GM19240 (cell line): ENCODE results near the gene WASF2.
"Not testable (repeated sequence)": the region's sequence is repeated elsewhere in the genome, so short reads cannot be mapped to it uniquely, and the experiment has no call there.

Experiments
- DNase-seq: peaks from one replicate; pipeline ENCODE4 v3.0.0; 2011; ENCODE audit warnings: low spot score; ENCODE audit not compliant: insufficient read length

WASF2 gene

GRCh38 chr1:27501159-27501558 lies 11.2 kb upstream of the WASF2 start:
- DNase-seq, result not testable (repeated sequence)

- no peak for DNase-seq
Measured at GRCh38 chr1:27499142-27499541, 9.2 kb upstream of the WASF2 start.

GRCh38 chr1:27496604-27497155 lies 6.7 kb upstream of the WASF2 start:
- DNase-seq, result no peak

- no peak for DNase-seq
Measured at GRCh38 chr1:27492796-27493195, 2.8 kb upstream of the WASF2 start.

- no peak for DNase-seq
Measured at GRCh38 chr1:27491748-27492700, 2.1 kb upstream of the WASF2 start.

- no peak for DNase-seq
Measured at GRCh38 chr1:27489501-27489972, 430 bp downstream of the WASF2 start.

GRCh38 chr1:27487966-27488884 lies 1.7 kb downstream of the WASF2 start:
- no peak for DNase-seq

- no peak for DNase-seq
Measured at GRCh38 chr1:27485363-27485762, 4.6 kb downstream of the WASF2 start.

GRCh38 chr1:27483659-27484058 lies 6.3 kb downstream of the WASF2 start:
- no peak for DNase-seq

- no peak for DNase-seq
Measured at GRCh38 chr1:27481994-27482620, 7.9 kb downstream of the WASF2 start.

- no peak for DNase-seq
Measured at GRCh38 chr1:27478098-27478497, 11.9 kb downstream of the WASF2 start.

GRCh38 chr1:27476237-27476636 lies 13.7 kb downstream of the WASF2 start:
- DNase-seq, result no peak

GRCh38 chr1:27475720-27476119 lies 14.2 kb downstream of the WASF2 start:
- no peak for DNase-seq

GRCh38 chr1:27473755-27474154 lies 16.2 kb downstream of the WASF2 start:
- DNase-seq, result no peak

- DNase-seq, result not testable (repeated sequence)
Measured at GRCh38 chr1:27472098-27472497, 17.9 kb downstream of the WASF2 start.

- DNase-seq, result no peak
Measured at GRCh38 chr1:27471477-27471876, 18.5 kb downstream of the WASF2 start.

GRCh38 chr1:27469334-27469733 lies 20.6 kb downstream of the WASF2 start:
- DNase-seq, result no peak

- not testable (repeated sequence) for DNase-seq
Measured at GRCh38 chr1:27468378-27468777, 21.6 kb downstream of the WASF2 start.

- no peak for DNase-seq
Measured at GRCh38 chr1:27464926-27465647, 24.9 kb downstream of the WASF2 start.

GRCh38 chr1:27463916-27464315 lies 26.1 kb downstream of the WASF2 start:
- DNase-seq, result not testable (repeated sequence)
